GM12875 (cell line): ENCODE measurements around the gene RAB4A.

Experiments used
- H3K4me3 ChIP-seq: one replicate; pipeline ENCODE4 v1.5.1; 2011; ENCODE audit warnings: low read depth, low read length, control low read depth
- TF ChIP-seq, protein P1 (sequence below): IDR thresholded peaks from 2 replicates; pipeline ENCODE4 v1.5.1; 2011; ENCODE audit warnings: low read depth, mild to moderate bottlenecking, control low read depth, inconsistent platforms, low read length, moderate library complexity, borderline replicate concordance; ENCODE audit not compliant: insufficient read depth

Gene RAB4A

GRCh38 chr1:229252228-229252984 lies 18.5 kb upstream of the RAB4A start:
- H3K4me3 ChIP-seq: no peak overlapping the region
- TF ChIP-seq, protein P1, sequence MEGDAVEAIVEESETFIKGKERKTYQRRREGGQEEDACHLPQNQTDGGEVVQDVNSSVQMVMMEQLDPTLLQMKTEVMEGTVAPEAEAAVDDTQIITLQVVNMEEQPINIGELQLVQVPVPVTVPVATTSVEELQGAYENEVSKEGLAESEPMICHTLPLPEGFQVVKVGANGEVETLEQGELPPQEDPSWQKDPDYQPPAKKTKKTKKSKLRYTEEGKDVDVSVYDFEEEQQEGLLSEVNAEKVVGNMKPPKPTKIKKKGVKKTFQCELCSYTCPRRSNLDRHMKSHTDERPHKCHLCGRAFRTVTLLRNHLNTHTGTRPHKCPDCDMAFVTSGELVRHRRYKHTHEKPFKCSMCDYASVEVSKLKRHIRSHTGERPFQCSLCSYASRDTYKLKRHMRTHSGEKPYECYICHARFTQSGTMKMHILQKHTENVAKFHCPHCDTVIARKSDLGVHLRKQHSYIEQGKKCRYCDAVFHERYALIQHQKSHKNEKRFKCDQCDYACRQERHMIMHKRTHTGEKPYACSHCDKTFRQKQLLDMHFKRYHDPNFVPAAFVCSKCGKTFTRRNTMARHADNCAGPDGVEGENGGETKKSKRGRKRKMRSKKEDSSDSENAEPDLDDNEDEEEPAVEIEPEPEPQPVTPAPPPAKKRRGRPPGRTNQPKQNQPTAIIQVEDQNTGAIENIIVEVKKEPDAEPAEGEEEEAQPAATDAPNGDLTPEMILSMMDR: no peak

GRCh38 chr1:229253151-229253974 lies 17.5 kb upstream of the RAB4A start:
- H3K4me3 ChIP-seq: no peak overlapping the region
- TF ChIP-seq, protein P1: no peak

GRCh38 chr1:229254910-229255541 lies 15.9 kb upstream of the RAB4A start:
- TF ChIP-seq, protein P1: no peak
- no peak overlapping the region for H3K4me3 ChIP-seq

DNA sequence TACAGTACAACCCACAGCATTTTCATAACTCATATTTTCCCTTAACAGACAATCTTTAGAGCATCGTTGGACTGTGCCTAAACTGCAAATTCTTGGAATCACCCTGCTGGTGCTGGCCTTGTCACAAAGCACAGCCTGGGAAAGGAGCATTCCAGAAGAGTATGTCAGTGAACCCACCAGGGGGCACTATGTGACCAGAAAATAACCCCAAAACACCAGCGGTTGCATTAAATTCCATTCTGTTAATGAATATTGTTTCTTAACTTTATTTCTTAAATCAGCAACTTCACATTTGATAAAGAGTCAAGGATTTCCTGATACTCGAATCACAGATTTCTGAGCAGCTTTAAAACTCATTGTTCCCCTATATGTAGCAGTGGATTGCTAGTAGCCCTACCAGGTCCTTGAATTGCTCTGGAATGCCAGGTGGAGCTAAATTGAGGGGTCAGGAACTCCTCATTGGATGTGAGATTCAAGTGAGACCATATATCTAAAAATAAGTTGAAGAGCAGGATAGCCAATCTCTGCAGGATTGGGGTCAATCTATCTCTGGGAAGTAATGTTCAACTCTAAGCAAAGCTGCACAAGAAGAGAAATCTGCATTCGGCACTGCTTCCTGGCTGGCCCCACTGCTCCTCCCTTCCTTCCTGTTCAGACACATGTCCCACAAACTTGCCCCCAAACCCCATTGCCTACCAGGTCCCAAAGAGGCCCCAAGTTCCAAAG lies 12.7 kb upstream of the RAB4A start:
- TF ChIP-seq, protein P1: peak; percentile 53
- no peak overlapping the region for H3K4me3 ChIP-seq

- H3K4me3 ChIP-seq: no peak overlapping the region
- TF ChIP-seq, protein P1: no peak
Measured at GRCh38 chr1:229258757-229259060, 12.2 kb upstream of the RAB4A start.

DNA sequence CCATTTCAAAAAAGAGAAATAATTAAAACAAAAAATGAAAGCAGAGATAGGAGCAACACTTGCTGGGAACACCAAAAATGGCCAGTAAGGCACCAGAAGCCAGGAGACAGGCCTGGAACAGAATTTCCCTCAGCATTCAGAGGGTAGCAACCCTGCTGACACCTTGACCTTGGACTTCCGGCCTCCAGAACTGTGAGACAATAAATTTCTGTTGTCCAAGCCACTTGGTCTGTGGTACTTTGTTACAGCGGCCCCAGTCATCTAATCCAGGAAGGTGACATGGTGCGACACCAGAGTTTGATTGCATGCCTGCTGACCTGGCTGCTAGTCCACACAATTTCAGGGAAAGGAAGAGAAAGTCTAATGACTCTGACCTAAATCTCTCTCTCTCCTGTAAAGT lies 10.6 kb upstream of the RAB4A start:
- TF ChIP-seq, protein P1: no peak

More for the DNA sequence above, 10.6 kb upstream of the RAB4A start:
- H3K4me3 ChIP-seq: no peak overlapping the region
